ENCODE results near the gene UCMA.

- TF ChIP-seq CTCF (IDR thresholded peaks at IDR 0.05) (no peak), POLR2A (IDR thresholded peaks at IDR 0.05) (no peak)
Measured at GRCh38 chr10:13182424-13182823, 51.8 kb downstream of the UCMA start.
